Amygdala (tissue), 56 donors: Measurements from ENCODE around the gene ALG1.
"Not testable (repeated sequence)": the region's sequence is repeated elsewhere in the genome, so short reads cannot be mapped to it uniquely, and the experiment has no call there.

Experiments used
- DNase-seq, 56 donors: peaks; one replicate each; lab custom pipeline; 2025; lab: John Stamatoyannopoulos, UW

ALG1 gene

DNA sequence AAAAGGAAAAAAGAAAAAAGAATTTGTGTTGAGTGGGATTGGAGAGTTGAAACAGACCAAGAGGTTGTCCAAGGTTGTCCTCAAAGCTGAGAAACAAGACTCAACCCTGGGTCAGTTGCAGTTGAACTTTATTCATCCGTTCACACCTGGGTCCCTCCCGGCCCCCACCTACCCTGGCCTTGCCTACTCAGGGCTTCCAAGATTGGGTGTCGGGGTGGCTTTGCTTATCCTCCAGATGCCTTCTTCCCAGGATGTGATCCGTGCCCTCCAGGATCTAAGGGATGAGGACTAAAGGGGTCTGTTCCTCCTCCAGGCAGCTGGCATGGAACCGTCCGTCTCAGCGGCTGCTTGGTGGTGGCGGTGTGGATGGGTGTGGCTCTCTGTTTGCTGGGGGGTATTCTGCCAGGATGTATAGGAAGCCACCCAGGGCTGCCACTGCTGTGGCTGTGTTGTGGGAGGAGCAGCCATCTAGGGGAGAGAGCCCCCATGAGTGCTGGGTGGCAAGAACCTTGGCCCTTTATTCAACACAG lies 27.6 kb upstream of the ALG1 start:
- DNase-seq: no peak

DNA sequence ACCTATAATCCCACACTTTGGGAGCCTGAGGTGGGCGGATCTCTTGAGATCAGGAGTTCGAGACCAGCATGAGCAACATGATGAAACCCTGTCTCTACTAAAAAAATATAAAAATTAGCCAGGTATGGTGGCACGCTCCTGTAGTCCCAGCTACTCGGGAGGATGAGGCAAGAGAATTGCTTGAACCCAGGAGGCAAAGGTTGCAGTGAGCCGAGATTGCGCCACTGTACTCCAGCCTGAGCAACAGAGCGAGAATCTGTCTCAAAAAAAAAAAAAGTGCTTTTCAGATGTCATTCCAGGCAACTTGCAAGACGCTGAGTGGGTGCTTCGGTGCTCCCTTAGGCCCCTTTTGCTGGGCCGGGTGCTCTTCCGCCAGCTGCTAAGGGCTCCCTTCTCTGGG lies 27.1 kb upstream of the ALG1 start:
- DNase-seq: not testable (repeated sequence)

DNA sequence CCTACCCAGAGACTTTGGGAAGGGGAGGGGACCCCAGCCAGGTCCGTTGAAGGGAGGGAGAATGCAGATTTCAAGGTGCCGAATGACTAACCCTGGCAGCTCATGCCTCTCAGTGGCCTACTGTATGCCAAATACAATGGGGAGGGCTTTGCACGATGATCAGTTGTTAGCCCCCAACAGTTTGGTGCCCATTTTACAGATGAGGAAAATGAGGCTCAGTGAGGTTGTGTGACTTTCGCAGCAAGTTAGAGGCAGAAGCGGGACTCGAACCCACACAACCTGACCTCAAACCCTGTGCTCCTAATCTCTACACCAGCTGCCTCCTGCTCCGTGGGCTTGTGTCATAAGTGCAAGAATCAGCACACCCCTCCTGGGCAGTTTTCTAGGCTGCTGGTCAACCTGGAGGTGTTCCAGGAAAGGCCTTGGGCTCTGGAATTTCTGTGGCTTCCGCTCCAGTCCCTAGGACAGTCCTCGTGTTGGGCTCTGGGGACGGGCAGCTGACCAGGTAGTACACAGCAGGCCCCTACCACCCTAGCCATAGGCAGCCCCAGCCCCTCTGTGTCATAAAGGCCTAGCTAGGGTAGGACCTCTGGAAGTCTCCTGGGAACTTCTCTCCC lies 26.0 kb upstream of the ALG1 start:
- no peak for DNase-seq

DNA sequence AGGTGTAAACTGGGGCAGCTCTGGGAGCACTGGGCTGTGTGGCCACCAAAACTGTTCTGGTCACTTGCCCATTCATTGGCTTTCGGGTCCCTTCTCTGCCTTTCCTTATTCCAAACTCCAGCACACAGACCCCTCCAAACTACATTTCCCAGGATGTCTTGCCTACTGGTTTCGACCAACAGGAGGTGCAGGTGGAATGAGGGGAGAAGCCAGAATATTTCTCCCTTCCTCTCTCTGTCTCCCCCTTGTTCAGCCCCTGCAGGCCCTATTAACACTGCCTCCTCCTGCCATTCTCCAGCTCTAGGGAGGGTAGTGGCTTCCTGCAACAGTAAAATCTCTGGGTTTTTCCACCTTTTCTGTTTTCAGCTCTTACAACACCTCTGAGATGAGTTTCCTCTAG lies 24.7 kb upstream of the ALG1 start:
- no peak for DNase-seq

DNA sequence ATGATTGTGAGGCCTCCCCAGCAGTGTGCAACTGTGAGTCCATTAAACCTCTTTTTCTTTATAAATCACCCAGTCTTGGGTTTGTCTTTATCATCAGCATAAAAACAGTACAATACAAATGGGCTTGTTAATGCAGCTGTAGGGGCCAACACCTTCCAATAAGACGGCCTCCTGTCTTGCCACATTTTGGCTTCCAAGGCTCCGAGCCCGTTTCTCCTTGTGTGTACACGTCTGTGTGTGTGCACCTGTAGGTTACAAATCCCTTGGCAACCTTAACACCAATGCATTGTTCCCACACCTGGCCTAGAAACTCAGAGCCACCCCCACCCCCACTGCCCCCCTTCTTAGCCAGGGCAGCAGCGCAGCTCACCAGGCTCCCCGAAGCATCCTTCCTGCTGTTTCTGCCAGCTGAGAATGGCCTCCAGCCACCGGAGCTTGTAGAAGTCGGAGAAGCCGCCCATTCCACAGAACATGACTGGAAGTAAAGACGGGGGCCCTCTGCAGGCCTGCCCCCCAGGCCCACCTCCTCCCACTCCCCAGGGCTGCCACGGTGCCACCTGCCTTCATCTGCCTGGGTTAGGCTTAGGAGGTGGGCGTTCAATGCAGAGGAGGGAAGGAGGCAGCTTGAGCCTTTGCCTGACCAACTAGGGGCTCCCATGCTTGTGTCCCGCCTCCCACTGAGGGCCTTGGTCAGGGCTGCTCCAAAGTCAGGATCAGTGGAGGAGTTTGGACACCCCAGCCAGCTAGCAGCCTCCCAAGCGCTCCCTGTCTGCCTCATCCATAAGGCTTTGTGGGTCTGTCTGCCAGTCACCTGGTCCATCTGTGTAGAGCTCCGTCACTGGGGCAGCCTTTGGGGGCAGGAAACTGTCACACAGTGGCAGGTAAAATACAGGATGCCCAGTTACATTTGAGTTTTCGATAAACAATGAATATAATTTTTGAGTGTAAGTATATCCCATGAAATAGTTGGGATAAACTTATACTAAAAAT lies 16.5 kb upstream of the ALG1 start:
- no peak for DNase-seq

DNA sequence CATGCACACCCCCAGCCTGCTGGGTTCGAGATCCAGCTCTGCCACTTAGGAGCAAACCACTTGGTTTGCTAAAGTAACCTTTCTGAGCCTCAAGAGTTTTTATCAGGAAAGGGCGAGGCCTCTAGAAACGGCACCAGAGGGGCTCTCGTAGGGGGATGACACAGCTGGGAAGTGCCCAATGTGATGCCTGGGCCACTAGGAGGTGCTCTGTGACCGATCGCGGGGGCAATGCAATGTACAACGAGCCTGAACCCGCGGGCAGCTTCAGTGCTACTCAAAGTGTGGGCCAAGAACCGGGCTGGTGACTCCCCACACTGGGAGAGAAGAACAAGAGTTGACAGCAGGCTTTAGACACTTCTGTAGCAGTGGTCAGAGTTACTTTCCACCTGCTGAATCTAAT lies 15.3 kb upstream of the ALG1 start:
- DNase-seq: peak in 1 of 56 donors; percentile 11

DNA sequence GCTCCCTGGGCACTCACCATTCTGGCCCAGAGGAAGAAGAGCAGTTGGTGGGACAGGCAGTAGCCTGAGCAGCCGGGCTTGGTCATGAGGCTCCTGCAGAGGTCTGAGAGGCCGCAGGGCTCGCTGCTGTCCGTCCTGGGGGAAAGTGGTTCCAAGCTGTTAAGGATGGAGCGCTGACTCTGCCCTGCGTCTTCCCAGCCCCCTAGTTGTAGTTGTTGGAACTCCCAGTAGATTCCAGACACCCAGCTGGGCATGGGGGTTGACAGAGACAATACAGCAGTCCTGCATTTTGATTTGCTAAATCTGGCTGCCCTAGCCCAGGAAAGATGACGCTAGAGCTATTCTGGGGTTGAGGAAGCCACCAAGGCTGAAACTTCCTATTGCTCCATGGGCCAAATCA lies 13.2 kb upstream of the ALG1 start:
- DNase-seq: no peak

DNA sequence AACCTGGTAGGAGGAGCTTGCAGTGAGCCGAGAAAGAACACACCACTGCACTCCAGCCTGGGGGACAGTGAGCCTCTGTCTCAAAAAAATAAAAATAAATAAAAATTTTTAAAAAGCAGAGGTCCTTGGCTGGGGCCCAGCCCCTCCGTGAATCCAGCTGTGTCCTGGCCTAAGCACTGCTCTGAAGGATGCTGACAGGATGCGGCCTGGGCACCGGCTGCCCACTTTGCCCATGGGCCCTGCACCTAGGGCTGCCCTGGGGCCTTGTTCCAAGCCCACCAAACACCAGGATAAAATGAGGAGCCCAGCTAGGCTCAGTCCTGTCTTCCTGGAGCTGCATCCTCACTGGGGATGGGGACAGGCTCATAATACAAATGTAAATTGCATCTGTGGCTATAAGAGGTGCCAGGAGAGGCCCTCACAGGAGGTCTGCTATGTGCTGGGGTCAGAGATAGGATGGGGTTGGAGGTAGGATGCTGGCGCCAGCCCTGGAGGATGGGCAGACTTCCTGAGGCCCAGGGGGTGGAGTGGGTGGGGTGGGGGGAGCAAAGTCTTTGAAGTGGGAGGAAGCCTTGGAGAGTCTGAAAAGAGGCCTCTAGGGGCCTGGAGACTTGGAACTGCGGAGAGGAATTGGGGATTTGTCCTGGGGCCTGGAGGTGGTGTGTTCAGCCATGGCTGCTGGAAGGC lies 12.1 kb upstream of the ALG1 start:
- DNase-seq: no peak

DNA sequence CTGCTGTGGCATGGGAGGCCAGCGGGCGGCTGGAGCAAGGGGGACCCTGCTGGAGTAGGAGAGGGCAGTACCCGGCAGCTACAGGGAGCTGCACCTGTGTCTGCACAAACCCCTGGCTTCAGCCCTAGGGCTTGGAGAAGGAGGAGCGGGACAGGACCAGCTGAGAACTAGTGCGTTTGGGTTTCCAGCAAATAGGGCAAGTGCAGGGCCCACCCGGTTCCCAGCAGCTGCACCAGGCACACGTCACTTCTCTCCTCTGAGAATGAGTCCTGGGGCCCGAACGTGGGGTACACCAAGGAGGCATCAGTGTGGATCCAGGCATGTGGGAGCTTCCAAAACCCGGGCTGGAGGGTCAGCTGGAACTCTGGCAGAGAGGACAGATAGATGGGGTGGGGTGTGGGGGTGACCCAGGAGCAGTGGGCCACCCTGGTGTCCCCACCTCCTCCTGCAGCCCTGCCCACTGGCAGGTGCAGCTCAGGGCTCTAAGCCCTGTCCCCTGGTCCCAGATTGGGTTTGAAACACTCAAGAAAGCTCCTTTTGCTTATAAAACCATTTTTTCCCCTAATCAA lies 11.5 kb upstream of the ALG1 start:
- no peak for DNase-seq

DNA sequence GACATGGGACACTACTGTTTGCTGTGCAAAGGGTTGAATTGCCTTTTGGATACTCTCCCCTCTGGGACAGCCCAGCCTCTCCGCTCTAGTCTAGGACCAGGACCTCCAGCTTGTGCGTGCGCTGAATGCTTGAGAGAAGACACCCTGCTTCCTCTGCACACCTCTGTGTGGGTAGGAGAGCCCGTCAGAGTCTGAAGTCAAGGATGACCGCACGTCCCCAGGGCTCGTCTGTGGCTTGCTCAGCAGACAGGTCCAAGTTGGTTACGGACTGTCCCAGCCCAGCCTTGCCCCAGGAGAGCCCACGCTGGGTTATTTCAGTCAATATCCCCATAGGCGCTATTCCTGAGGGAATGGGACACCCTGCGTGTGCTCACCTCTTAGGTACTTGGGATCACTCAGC lies 9.6 kb upstream of the ALG1 start:
- no peak for DNase-seq

DNA sequence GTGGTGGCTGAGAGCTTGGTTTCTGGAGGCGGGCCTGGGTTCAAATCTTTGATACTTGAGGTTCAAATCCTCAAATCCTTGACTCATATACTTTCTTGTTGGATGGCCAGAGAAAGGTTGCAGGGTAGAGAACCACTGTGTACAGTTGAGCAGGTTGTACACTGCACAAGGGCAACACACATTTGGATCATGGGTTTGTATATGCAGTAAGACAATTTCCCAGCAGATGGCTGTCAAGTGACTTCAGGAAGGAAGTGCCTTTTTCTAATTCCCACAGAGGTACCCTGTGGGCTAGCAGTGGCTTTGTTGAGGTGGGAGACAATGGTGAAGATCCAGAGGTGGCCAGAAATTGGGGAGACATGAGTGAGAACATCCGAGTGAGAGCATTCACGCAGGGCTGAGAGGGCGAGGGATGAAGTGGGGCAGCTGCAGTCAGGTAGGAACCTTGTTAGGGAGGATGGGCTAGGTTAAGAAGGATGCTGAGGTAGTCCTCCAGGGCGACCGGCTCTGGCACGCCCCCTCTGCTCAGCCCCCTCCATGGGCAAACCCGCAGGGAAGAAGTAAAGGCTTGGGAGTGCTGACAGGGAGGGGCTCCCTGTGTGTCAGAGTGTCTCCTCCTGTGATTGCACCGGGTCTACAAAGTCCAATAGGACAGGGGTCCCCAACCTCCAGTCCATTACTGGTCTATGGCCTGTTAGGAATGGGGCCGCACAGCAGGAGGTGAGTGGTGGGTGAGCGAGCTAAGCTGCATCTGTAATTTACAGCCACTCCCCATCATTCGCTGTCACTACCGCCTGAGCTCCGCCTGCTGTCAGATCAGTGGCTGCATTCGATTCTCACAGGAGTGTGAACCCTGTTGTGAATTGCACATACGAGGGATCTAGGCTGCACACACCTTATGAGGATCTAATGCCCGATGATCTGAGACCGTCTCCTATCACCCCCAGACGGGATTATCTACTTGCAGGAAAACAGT lies 8.6 kb upstream of the ALG1 start:
- no peak for DNase-seq

DNA sequence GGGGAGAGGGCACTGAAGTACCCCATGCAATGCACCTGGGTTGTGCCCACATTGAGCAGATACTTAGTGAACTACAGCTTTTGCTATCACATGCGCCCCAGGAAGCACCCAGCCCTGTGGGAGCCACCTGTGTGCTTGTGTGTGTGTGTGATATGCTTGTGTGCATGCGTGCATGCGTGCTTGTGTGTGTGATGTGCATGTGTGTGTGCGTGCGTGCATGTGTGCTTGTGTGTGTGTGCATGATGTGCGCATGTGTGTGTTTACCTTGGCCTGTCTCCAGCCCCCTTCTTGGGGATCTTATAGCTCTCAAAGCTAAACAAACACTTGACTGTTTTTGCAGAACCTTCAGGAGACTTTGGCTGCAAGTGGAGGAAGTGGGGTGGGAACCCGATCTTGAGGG lies 6.7 kb upstream of the ALG1 start:
- no peak for DNase-seq

DNA sequence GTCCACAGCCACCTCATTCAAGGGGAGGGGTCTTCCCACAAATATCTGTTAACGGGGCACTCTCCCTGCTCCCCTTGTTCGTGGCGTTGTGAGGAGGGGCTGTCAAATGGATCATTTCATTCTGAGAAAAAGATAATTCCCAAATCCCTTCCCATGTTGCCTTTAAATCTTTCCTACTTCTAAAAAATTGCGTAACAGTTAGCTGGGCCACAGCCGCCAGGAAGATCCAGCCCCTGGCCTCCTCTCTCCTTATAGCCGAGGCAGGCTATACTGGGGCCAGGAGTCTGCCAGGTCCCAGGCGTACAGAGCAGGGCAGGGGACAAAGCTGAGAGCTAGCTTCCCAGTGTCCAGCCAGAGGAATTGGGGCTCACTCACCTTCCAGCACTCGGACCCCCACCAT lies 6.3 kb upstream of the ALG1 start:
- DNase-seq: no peak

DNA sequence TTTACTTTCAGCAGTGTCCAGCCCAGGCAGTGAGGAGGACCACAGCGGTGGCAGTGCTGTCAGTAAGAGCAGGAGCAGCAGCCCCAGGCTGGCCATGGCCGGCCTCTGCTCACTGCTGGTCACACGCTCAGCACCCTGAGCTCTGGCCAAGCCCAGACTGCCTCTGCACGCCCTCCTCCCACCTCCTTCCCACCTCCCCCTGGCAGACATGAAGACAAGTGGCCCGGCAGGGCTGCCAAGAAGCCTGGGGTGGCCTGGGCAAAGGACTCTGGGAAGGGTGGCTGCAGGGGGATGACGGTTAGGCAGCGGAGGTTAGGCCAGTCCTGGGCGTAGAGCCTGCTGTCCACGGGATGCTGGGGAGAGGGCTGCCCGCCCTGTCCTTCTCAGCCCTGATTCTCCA lies 5.8 kb upstream of the ALG1 start, which contains the start of gene C16orf89:
Gene C16orf89, minus strand, starts transcription at position 144 of the 400 bp plus-strand sequence. Its CDS starts 48 bp downstream, at position 96.
- peak in 45 of 56 donors; percentile 8 to 85 (median 50) for DNase-seq

DNA sequence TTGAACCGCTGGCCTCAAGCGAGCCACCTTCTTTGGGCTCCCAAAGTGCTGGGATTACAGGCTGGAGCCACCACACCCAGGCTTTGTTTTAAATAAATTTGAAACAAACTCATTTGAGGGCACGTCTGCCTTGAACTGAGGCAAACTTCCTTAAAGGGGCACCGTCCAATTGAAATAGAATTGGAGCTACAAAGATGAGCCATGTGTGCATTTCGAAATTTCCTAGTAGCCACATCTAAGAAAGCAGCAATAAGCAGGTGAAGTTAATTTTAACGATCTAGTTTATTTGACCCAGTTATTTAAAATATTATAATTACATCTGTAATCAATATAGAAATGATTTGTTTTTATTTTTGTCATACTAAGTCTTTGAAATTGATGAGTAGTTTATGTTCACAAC lies 5.1 kb upstream of the ALG1 start:
- DNase-seq: no peak

DNA sequence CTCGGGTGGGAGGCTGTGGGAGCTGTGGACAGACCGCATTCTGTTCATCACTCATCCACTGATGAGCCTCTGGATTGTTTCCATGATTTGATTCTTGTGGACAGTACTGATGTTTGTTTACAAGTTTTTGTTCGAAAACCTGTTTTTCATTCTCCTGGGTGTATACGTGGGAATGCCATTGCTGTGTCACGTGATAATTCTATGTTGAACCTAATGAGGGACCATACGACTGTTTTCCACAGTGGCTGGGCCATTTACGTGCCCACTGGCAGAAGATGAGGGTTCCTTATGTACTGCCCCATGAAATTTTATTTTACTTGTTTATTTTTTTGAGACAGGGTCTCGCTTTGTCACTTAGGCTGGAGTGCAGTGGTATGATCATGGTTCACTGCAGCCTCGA lies 2.6 kb upstream of the ALG1 start:
- DNase-seq: no peak

DNA sequence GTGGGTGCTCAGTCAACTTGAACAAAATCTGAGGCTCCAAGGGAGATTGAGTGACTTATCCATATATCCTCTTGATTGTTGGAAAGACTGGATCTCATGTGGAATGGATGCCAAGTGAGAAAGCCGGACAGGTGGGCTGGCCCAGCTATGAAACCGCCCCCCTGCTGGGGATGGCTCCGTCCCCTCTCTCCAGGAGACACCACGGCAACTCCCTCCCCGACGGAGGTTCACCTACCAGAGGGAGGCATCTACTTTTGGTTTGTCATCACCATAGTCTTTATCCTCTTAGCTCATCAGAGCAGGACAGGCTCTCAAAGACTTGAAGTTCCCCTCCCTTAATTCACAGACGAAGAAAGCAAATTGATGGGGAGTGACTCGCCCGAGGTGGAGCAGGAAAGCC lies 1.8 kb upstream of the ALG1 start:
- DNase-seq: no peak

DNA sequence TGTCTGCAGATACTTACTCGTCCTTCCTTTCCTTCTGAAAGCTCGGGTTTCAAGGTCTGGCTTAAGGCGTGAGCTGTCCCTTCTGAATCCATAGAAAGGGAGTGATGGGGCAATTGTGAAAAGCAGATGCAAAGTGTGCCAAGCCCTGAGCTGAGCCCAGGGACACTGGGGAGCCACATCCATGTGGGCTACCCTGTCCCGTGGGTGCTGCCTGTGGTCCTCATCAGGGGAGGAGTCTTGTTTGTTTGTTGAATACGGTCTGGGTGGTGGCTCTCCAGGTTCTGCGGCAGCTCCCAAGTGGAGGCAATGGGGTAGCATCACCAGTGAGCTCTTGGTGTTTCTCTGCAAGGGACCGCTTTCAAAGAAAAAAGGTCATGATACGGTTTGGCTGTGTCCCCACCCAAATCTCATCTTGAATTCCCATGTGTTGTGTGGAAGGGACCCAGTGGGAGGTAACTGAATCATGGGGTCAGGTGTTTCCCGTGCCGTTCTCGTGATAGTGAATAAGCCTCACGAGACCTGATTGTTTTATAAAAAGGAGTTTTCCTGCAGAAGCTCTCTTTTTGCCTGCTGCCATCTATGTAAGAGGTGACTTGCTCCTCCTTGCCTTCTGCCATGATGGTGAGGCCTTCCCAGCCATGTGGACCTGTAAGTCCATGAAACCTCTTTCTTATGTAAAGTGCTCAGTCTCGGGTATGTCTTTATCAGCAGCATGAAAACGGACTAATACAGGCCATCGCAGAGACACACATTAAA lies 1.0 kb upstream of the ALG1 start:
- no peak for DNase-seq

DNA sequence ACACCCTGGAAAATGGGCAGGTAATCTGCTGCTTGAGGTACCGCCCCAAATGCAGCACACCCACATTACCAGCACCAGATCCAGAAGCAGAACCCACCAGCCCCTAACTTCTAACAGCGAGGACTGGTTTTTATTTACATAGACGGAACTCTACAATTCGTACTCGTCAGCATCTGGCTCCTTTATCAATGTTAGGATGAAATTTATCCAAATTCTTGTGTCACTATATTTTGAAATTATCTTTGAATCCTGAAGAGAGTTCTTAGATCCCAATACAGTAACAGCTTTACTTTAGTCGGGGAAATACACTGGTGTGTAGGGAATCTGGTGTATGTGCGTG lies 332 bp upstream of the ALG1 start:
- DNase-seq: no peak
